BJ (cell line): Measurements from ENCODE around the gene BMAL1. TPM values are rescaled to one million over a fixed set of nuclear protein-coding genes. Genes with fewer than 3 reads are reported as not detected.

Experiments
- CTCF ChIA-PET: fragments of 350-600 bp; formaldehyde crosslinking; extraction: SDS; loops from one replicate; lab custom pipeline; 2021; ENCODE audit warnings: antibody characterized with exemption, inconsistent platforms; lab: Yijun Ruan, JAX
- POLR2A ChIA-PET: fragments of 300-600 bp; sonication (Branson Sonifier 250); formaldehyde crosslinking; extraction: SDS; loops from one replicate; lab custom pipeline; 2021; ENCODE audit warnings: antibody characterized with exemption; lab: Charles Lee
- DNase-seq: peaks from one replicate; pipeline ENCODE4 v3.0.0-alpha.2; 2011; ENCODE audit warnings: low read depth
- H3K27me3 ChIP-seq: 2 replicates; pipeline ENCODE4 v1.6.0; 2011; ENCODE audit warnings: low read length; ENCODE audit not compliant: control insufficient read depth, insufficient read depth
- H3K36me3 ChIP-seq: 2 replicates; pipeline ENCODE4 v1.5.1; 2011; ENCODE audit warnings: low read length; ENCODE audit not compliant: control insufficient read depth, insufficient read depth
- H3K4me3 ChIP-seq: 2 replicates; pipeline ENCODE4 v1.5.1; 2011; ENCODE audit warnings: low read depth, mild to moderate bottlenecking, control low read depth, low read length
- polyA plus RNA-seq: library from polyadenylated mRNA; depleted of rRNA; stranded (reverse); fragments of >200 nt; gene quantifications from 2 replicates; pipeline ENCODE4 v1.2.3, GENCODE V29; 2011
- TF ChIP-seq, protein P1 (sequence below): IDR thresholded peaks from 2 replicates; pipeline ENCODE4 v1.5.1; 2011; ENCODE audit warnings: low read depth, mild to moderate bottlenecking, control low read depth, inconsistent platforms, low read length, moderate library complexity; ENCODE audit not compliant: insufficient read depth

The BMAL1 gene
- polyA plus RNA-seq, 1 experiment: 6.1 TPM

- Histone ChIP-seq H3K27me3 (no peaks in the 10 kb centered on the region), H3K36me3 (no peaks in the 10 kb centered on the region), H3K4me3 (no peak overlapping the region)
- no peak for DNase-seq
- CTCF ChIA-PET: interaction anchor here (0.6 to 8.7 kb wide), 37 partner anchors 9 to 1047 kb away, joined by 3 to 93 read pairs (median 4); no protein-coding TSS in a partner anchor
- TF ChIP-seq, protein P1, sequence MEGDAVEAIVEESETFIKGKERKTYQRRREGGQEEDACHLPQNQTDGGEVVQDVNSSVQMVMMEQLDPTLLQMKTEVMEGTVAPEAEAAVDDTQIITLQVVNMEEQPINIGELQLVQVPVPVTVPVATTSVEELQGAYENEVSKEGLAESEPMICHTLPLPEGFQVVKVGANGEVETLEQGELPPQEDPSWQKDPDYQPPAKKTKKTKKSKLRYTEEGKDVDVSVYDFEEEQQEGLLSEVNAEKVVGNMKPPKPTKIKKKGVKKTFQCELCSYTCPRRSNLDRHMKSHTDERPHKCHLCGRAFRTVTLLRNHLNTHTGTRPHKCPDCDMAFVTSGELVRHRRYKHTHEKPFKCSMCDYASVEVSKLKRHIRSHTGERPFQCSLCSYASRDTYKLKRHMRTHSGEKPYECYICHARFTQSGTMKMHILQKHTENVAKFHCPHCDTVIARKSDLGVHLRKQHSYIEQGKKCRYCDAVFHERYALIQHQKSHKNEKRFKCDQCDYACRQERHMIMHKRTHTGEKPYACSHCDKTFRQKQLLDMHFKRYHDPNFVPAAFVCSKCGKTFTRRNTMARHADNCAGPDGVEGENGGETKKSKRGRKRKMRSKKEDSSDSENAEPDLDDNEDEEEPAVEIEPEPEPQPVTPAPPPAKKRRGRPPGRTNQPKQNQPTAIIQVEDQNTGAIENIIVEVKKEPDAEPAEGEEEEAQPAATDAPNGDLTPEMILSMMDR: peak; percentile 90
- POLR2A ChIA-PET: no interaction called here
Measured at GRCh38 chr11:13335319-13335718, 57.7 kb downstream of the BMAL1 start.

DNA sequence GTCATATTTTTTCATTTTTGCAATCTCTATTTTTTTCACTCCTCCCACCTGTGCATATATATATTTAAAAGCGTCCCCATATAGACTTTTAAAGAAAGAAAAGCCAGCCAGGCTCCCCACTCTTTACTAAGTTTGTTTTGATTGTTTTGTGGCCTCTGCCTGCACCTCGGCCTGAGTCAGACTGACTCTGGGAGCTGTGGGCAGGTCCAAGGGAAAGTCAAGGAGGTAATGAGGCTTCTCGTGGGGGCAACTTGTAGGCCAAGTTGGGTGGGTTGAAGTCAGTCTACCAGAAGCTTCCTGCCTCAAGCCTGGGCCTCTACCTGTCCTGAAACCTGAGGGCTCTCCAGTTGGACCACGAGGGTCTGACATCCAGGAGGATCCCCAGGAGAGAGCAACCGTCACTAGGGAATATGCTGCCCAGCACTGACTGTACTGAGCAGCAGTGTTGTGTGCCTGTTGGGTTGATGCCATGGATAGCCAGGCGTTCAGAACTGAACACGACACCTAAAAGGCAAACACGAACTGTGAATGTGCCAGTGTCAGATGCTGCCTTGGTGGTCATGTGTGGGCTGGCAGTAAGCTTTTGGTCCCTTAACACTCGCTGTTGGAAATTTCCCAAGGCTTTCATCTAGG lies 58.8 kb downstream of the BMAL1 start:
- Histone ChIP-seq H3K27me3 (no peaks in the 10 kb centered on the region), H3K36me3 (no peaks in the 10 kb centered on the region), H3K4me3 (no peak overlapping the region)
- TF ChIP-seq, protein P1: no peak
- ChIA-PET POLR2A (interaction anchor here (0.9 kb wide), 1 partner anchor 120 kb away, joined by 3 read pairs; no protein-coding TSS in a partner anchor), CTCF (interaction anchor here (0.7 to 8.7 kb wide), 20 partner anchors 8 to 1048 kb away, joined by 3 to 93 read pairs (median 4); no protein-coding TSS in a partner anchor)
- no peak for DNase-seq

DNA sequence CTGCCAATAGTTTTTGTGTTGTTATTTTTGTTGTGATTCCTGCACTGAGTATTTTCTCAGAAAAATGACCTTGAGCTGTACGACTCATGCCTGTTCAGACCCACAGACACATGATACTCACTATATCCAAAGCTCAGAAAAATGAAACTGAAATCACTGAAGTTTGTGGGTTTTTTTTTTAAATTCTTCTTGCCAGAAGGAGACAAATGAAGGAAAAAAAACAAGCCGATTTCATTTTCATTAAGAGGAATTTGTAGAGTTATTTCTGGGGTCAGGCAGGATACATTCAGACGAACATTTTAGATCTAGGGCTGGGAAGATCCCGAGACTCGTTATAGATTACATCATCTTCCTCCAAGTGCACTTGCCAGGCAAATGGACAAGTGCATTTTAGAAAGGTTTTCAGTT lies 60.4 kb downstream of the BMAL1 start:
- peak; percentile 45 for DNase-seq
- TF ChIP-seq, protein P1: no peak
- Histone ChIP-seq H3K4me3 (peak overlapping the region; percentile 30), H3K36me3 (no peaks in the 10 kb centered on the region), H3K27me3 (no peaks in the 10 kb centered on the region)
- CTCF ChIA-PET: interaction anchor here (0.7 to 8.7 kb wide), 7 partner anchors 12 to 1007 kb away, joined by 3 to 93 read pairs (median 4); no protein-coding TSS in a partner anchor
- POLR2A ChIA-PET: interaction anchor here (0.7 kb wide), 1 partner anchor 100 kb away, joined by 3 read pairs; no protein-coding TSS in a partner anchor

DNA sequence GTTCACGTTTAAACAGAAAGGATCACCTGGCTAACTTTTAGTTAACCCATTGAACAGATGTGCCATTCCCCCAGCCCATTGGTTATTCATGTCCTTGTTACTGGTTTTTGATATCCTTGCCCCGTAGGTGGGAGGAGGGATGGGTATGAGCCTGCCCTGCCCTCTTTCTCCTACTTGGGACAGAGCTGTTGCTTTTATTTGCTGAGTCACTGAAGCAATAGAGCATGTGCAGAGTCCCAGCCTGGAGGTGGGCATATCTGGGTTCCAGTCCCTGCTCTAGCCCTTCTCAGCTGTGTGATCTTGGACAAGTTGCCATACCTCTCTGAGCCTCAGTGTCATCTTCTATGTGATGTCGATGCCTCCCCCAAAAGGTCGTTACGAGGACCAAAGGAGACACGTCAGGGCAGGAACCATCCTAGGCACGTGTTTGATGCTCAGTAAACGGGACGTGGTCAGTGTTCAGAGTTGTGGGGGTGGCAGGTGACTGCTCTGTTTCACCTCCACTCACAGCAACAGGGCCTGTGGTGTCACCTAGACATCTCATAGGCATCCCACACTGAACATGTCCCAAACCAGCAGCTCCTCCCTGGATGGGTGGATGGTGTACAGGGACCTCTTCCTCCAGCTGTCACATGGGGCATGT lies 61.0 kb downstream of the BMAL1 start:
- ChIA-PET POLR2A (no interaction called here), CTCF (interaction anchor here (0.9 to 8.7 kb wide), 9 partner anchors 12 to 155 kb away, joined by 3 to 93 read pairs (median 4); no protein-coding TSS in a partner anchor)
- Histone ChIP-seq H3K27me3 (no peaks in the 10 kb centered on the region), H3K36me3 (no peaks in the 10 kb centered on the region), H3K4me3 (peak overlapping the region; percentile 30)
- DNase-seq: peak; percentile 26
- TF ChIP-seq, protein P1: no peak
